Measurements from ENCODE around the gene F5.
"Not testable (repeated sequence)": the region's sequence is repeated elsewhere in the genome, so short reads cannot be mapped to it uniquely, and the experiment has no call there.

The F5 gene

DNA sequence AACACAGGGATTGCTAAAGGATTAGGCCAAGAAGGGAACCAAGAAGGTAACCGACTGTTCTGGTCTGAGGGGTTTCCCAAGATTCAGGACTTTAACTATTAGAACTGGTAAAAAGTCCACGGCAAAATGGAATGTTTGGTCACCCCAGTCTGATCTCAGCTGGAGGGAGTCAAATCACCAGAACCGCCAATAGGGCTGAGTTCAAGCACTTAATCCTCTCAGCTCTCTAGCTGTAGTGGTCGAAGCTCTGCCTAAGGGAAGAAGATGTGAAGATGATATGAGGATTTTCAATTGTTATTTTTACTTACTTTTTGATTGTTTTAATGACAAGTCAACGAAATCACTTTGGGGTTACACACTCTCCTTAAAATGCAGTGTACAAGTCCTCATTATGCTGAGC is 29.1 kb downstream of the F5 start:
- H3K27ac Mint-ChIP-seq (ENCODE audit: low read depth): no peak overlapping the region
- DNase-seq (ENCODE audit: low spot score in 2 of 2): no peak
- no peaks in the 10 kb centered on the region for H3K4me1 Mint-ChIP-seq
- H3K36me3 Mint-ChIP-seq (ENCODE audit: insufficient read depth): no peaks in the 10 kb centered on the region
- ATAC-seq (replicated peaks; ENCODE audit: extremely low read depth, poor library complexity, severe bottlenecking): no peak
- H3K27me3 Mint-ChIP-seq: no peaks in the 10 kb centered on the region
- H3K9me3 Mint-ChIP-seq: no peaks in the 10 kb centered on the region
- H3K4me3 Mint-ChIP-seq: no peak overlapping the region

DNA sequence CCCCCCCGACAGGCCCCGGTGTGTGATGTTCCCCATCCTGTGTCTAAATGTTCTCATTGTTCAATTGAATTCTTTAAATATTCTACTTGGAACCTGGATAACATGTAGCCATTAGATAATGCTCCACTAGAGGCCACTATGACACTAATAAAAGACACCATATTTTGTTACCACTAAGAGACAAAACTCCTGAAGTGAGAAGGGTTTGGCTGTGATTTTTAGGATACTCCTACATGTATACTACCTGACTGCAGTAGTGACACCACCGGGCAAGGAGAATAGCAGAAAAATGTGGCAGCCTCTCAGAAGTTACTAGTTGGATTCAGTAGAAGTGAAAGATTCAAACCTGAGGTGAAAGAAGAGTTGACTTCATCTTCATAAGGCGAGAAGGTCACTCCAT is 36.0 kb downstream of the F5 start:
- no peaks in the 10 kb centered on the region for H3K27me3 Mint-ChIP-seq
- H3K27ac Mint-ChIP-seq (ENCODE audit: low read depth): no peak overlapping the region
- no peak for DNase-seq (ENCODE audit: low spot score in 2 of 2)
- peak; percentile 60 for ATAC-seq (replicated peaks; ENCODE audit: extremely low read depth, poor library complexity, severe bottlenecking)
- no peak overlapping the region for H3K4me3 Mint-ChIP-seq
- peaks cover 5% of the 10 kb centered on the region for H3K4me1 Mint-ChIP-seq
- H3K36me3 Mint-ChIP-seq (ENCODE audit: insufficient read depth): no peaks in the 10 kb centered on the region
- no peaks in the 10 kb centered on the region for H3K9me3 Mint-ChIP-seq

GRCh38 chr1:169548282-169548681 is 38.0 kb downstream of the F5 start:
- DNase-seq (ENCODE audit: low spot score in 2 of 2) (no peak), ATAC-seq (replicated peaks; ENCODE audit: extremely low read depth, poor library complexity, severe bottlenecking) (no peak)
- Mint-ChIP-seq H3K27me3 (no peaks in the 10 kb centered on the region), H3K9me3 (no peaks in the 10 kb centered on the region), H3K4me3 (no peak overlapping the region), H3K36me3 (ENCODE audit: insufficient read depth) (no peaks in the 10 kb centered on the region), H3K4me1 (peaks cover 5% of the 10 kb centered on the region), H3K27ac (ENCODE audit: low read depth) (no peak overlapping the region)

DNA sequence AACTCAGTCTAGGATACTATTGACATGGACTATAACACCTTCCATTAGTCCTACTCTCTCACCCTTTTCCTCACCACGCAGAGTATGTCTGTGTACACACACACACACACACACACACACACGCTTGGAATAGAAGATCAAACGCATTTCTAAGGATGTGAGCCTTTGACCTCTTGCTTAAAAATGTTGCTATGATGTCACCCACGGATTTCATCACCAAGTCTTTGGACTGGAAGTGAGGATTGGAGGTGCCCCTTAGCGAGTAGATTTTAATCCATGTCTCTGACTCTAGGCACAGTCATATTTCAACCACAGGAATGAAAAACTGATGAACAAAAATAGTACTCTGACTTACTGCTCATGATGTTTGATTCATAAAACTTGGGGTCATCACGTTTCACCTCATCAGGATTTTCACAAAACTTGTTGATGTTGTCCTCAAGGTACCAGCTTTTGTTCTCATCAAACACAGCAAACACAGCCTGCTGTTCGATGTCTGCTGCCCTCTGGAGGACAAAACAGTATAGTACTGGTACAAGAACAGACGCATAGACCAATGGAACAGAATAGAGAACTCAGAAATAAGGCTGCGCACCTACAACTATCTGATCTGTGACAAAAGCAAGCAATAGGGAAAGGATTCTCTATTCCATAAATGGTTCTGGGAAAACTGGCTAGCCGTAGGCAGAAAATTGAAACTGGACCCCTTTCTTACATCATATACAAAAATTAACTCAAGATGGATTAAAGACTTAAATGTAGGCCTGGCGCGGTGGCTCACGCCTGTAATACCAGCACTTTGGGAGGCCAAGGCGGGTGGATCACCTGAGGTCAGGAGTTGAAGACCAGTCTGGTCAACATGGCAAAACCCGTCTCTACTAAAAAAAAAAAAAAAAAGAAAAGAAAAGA is 39.9 kb downstream of the F5 start:
- no peak overlapping the region for H3K4me3 Mint-ChIP-seq
- peak; percentile 75 for ATAC-seq (replicated peaks; ENCODE audit: extremely low read depth, poor library complexity, severe bottlenecking)
- H3K4me1 Mint-ChIP-seq: peaks cover 5% of the 10 kb centered on the region
- peak overlapping the region; percentile 42 for H3K27ac Mint-ChIP-seq (ENCODE audit: low read depth)
- DNase-seq (ENCODE audit: low spot score in 2 of 2): peak; percentile 22 to 44
- H3K27me3 Mint-ChIP-seq: peaks cover 6% of the 10 kb centered on the region
- H3K9me3 Mint-ChIP-seq: no peaks in the 10 kb centered on the region
- peaks cover 3% of the 10 kb centered on the region for H3K36me3 Mint-ChIP-seq (ENCODE audit: insufficient read depth)

- ATAC-seq (replicated peaks; ENCODE audit: extremely low read depth, poor library complexity, severe bottlenecking) (no peak), DNase-seq (ENCODE audit: low spot score in 2 of 2) (no peak)
- H3K36me3 Mint-ChIP-seq (ENCODE audit: insufficient read depth): peaks cover 3% of the 10 kb centered on the region
- peaks cover 6% of the 10 kb centered on the region for H3K27me3 Mint-ChIP-seq
- no peak overlapping the region for H3K27ac Mint-ChIP-seq (ENCODE audit: low read depth)
- H3K9me3 Mint-ChIP-seq: no peaks in the 10 kb centered on the region
- peaks cover 4% of the 10 kb centered on the region for H3K4me1 Mint-ChIP-seq
- H3K4me3 Mint-ChIP-seq: no peak overlapping the region
These were observed 40.8 kb downstream of the F5 start for GRCh38 chr1:169545472-169545871.

GRCh38 chr1:169538998-169539871 is 47.0 kb downstream of the F5 start:
- Mint-ChIP-seq H3K4me3 (no peak overlapping the region), H3K36me3 (ENCODE audit: insufficient read depth) (peaks cover 3% of the 10 kb centered on the region), H3K4me1 (no peaks in the 10 kb centered on the region), H3K27ac (ENCODE audit: low read depth) (no peak overlapping the region), H3K9me3 (no peaks in the 10 kb centered on the region), H3K27me3 (peaks cover 6% of the 10 kb centered on the region)
- ATAC-seq (replicated peaks; ENCODE audit: extremely low read depth, poor library complexity, severe bottlenecking) (no peak), DNase-seq (ENCODE audit: low spot score in 2 of 2) (no peak)

GRCh38 chr1:169534653-169535052 is 51.6 kb downstream of the F5 start:
- H3K4me1 Mint-ChIP-seq: no peaks in the 10 kb centered on the region
- no peaks in the 10 kb centered on the region for H3K9me3 Mint-ChIP-seq
- H3K27me3 Mint-ChIP-seq: peaks cover 27% of the 10 kb centered on the region
- H3K27ac Mint-ChIP-seq (ENCODE audit: low read depth): no peak overlapping the region
- DNase-seq (ENCODE audit: low spot score in 2 of 2) (no peak), ATAC-seq (replicated peaks; ENCODE audit: extremely low read depth, poor library complexity, severe bottlenecking) (no peak)
- H3K36me3 Mint-ChIP-seq (ENCODE audit: insufficient read depth): no peaks in the 10 kb centered on the region
- H3K4me3 Mint-ChIP-seq: no peak overlapping the region

GRCh38 chr1:169533528-169534190 is 52.6 kb downstream of the F5 start:
- H3K4me1 Mint-ChIP-seq; H3K36me3 Mint-ChIP-seq (ENCODE audit: insufficient read depth); H3K9me3 Mint-ChIP-seq; DNase-seq (ENCODE audit: low spot score in 2 of 2); ATAC-seq (replicated peaks; ENCODE audit: extremely low read depth, poor library complexity, severe bottlenecking); H3K4me3 Mint-ChIP-seq; H3K27ac Mint-ChIP-seq (ENCODE audit: low read depth): not testable (repeated sequence)
- H3K27me3 Mint-ChIP-seq: peaks cover 37% of the 10 kb centered on the region

DNA sequence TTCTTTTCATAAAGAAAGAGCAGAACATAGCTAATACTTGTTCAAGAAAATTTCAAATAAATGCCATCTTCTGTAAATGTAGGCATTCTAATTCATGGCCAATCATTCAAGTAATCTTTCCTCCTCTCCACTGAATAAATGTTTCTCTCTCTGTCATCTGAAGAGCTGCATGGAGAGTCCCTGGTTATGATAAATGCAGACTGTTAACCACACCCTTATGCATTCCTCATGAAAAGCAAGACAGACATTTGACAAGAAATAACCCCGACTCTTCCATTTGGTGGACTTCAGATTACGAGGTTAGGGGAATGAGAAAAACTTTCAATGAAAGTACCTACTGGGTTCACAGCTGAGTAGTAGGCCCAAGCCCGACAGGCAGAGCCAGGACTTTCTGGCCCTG is 55.8 kb downstream of the F5 start:
- Mint-ChIP-seq H3K27me3 (peaks cover 47% of the 10 kb centered on the region), H3K27ac (ENCODE audit: low read depth) (no peak overlapping the region), H3K4me1 (no peaks in the 10 kb centered on the region), H3K36me3 (ENCODE audit: insufficient read depth) (no peaks in the 10 kb centered on the region), H3K9me3 (no peaks in the 10 kb centered on the region), H3K4me3 (no peak overlapping the region)
- DNase-seq (ENCODE audit: low spot score in 2 of 2) (no peak), ATAC-seq (replicated peaks; ENCODE audit: extremely low read depth, poor library complexity, severe bottlenecking) (no peak)

- ATAC-seq (replicated peaks; ENCODE audit: extremely low read depth, poor library complexity, severe bottlenecking): no peak
- Mint-ChIP-seq H3K36me3 (ENCODE audit: insufficient read depth) (no peaks in the 10 kb centered on the region), H3K27me3 (peaks cover 47% of the 10 kb centered on the region), H3K4me1 (no peaks in the 10 kb centered on the region), H3K4me3 (no peak overlapping the region), H3K9me3 (no peaks in the 10 kb centered on the region), H3K27ac (ENCODE audit: low read depth) (no peak overlapping the region)
- DNase-seq (ENCODE audit: low spot score in 2 of 2): no peak
These were observed 57.1 kb downstream of the F5 start for GRCh38 chr1:169529068-169529642.

- peaks cover 40% of the 10 kb centered on the region for H3K27me3 Mint-ChIP-seq
- DNase-seq (ENCODE audit: low spot score in 2 of 2): no peak
- ATAC-seq (replicated peaks; ENCODE audit: extremely low read depth, poor library complexity, severe bottlenecking): no peak
- H3K9me3 Mint-ChIP-seq: no peaks in the 10 kb centered on the region
- no peaks in the 10 kb centered on the region for H3K36me3 Mint-ChIP-seq (ENCODE audit: insufficient read depth)
- H3K4me1 Mint-ChIP-seq: no peaks in the 10 kb centered on the region
- H3K4me3 Mint-ChIP-seq: no peak overlapping the region
- no peak overlapping the region for H3K27ac Mint-ChIP-seq (ENCODE audit: low read depth)
These were observed 57.8 kb downstream of the F5 start for GRCh38 chr1:169528215-169529067.

Measured in central memory CD8-positive, alpha-beta T cell (primary cell).